HEK293T (cell line): ENCODE data around the gene MGST1.

Source experiments
- BHLHE40 ChIP-seq: fragments of 450-650 bp; IDR thresholded peaks from 2 replicates; pipeline ENCODE4 v1.6.1; 2016; ENCODE audit warnings: mild to moderate bottlenecking, moderate library complexity, borderline replicate concordance
- SP1 ChIP-seq: fragments of 450-650 bp; IDR thresholded peaks from 2 replicates; pipeline ENCODE4 v1.6.1; 2017
- TARDBP ChIP-seq: fragments of 450-650 bp; IDR thresholded peaks from 2 replicates; pipeline ENCODE4 v1.6.1; 2016

- TF ChIP-seq BHLHE40, result no peak
- no peak for TF ChIP-seq SP1
- TF ChIP-seq TARDBP, result no peak
These were observed 40.5 kb downstream of the MGST1 start for GRCh38 chr12:16387919-16388318.
